Stimulated activated CD8-positive, alpha-beta memory T cell treated with anti-CD3 and anti-CD28 coated beads, Interleukin-12 subunit alpha, Interleukin-12 subunit beta, amount 100 ng/mL, for 4 hours (primary cell): Measurements from ENCODE around the gene RAB44.
"Not testable (repeated sequence)": the region's sequence is repeated elsewhere in the genome, so short reads cannot be mapped to it uniquely, and the experiment has no call there.

ENCODE experiments used
- DNase-seq: peaks from one replicate; pipeline ENCODE4 v3.0.0-alpha.2; 2020; ENCODE audit warnings: low read depth

RAB44 gene

GRCh38 chr6:36715469-36715868 lies 17.8 kb downstream of the RAB44 start:
- DNase-seq: no peak

GRCh38 chr6:36716476-36717093 lies 19.0 kb downstream of the RAB44 start:
- DNase-seq: no peak

- no peak for DNase-seq
Measured at GRCh38 chr6:36717231-36717825, 19.7 kb downstream of the RAB44 start.

- no peak for DNase-seq
Measured at GRCh38 chr6:36717871-36718540, 20.4 kb downstream of the RAB44 start.

GRCh38 chr6:36718560-36718959 lies 20.9 kb downstream of the RAB44 start:
- DNase-seq: no peak

GRCh38 chr6:36719126-36719525 lies 21.5 kb downstream of the RAB44 start:
- no peak for DNase-seq

GRCh38 chr6:36720251-36721141 lies 22.9 kb downstream of the RAB44 start:
- no peak for DNase-seq

GRCh38 chr6:36721369-36722140 lies 23.9 kb downstream of the RAB44 start:
- DNase-seq: no peak

- DNase-seq: no peak
Measured at GRCh38 chr6:36722365-36722764, 24.7 kb downstream of the RAB44 start.

GRCh38 chr6:36722879-36723278 lies 25.3 kb downstream of the RAB44 start:
- no peak for DNase-seq

- DNase-seq: not testable (repeated sequence)
Measured at GRCh38 chr6:36723992-36724391, 26.4 kb downstream of the RAB44 start.

- DNase-seq: no peak
Measured at GRCh38 chr6:36724514-36725390, 27.1 kb downstream of the RAB44 start.

- DNase-seq: no peak
Measured at GRCh38 chr6:36725581-36725980, 28.0 kb downstream of the RAB44 start.

GRCh38 chr6:36727505-36728021 lies 29.9 kb downstream of the RAB44 start:
- no peak for DNase-seq

- no peak for DNase-seq
Measured at GRCh38 chr6:36728289-36729160, 30.9 kb downstream of the RAB44 start.

GRCh38 chr6:36729161-36729524 lies 31.5 kb downstream of the RAB44 start:
- no peak for DNase-seq

GRCh38 chr6:36730424-36731380 lies 33.1 kb downstream of the RAB44 start:
- DNase-seq: no peak

GRCh38 chr6:36731622-36732310 lies 34.1 kb downstream of the RAB44 start:
- no peak for DNase-seq
